GM23248 (cell line): ENCODE results near the gene ELOVL4.

Experiments
- EZH2 ChIP-seq: fragments of 200-600 bp; sonication (generic); IDR thresholded peaks from 2 replicates; pipeline ENCODE4 v1.6.1; 2018; ENCODE audit warnings: antibody characterized with exemption, mild to moderate bottlenecking; ENCODE audit not compliant: insufficient read depth, poor library complexity, severe bottlenecking
- EZH2phosphoT487 ChIP-seq: fragments of 200-600 bp; sonication (generic); IDR thresholded peaks from 2 replicates; pipeline ENCODE4 v1.6.1; 2018; ENCODE audit warnings: antibody characterized with exemption, moderate library complexity, mild to moderate bottlenecking, low read depth; ENCODE audit not compliant: insufficient read depth

DNA sequence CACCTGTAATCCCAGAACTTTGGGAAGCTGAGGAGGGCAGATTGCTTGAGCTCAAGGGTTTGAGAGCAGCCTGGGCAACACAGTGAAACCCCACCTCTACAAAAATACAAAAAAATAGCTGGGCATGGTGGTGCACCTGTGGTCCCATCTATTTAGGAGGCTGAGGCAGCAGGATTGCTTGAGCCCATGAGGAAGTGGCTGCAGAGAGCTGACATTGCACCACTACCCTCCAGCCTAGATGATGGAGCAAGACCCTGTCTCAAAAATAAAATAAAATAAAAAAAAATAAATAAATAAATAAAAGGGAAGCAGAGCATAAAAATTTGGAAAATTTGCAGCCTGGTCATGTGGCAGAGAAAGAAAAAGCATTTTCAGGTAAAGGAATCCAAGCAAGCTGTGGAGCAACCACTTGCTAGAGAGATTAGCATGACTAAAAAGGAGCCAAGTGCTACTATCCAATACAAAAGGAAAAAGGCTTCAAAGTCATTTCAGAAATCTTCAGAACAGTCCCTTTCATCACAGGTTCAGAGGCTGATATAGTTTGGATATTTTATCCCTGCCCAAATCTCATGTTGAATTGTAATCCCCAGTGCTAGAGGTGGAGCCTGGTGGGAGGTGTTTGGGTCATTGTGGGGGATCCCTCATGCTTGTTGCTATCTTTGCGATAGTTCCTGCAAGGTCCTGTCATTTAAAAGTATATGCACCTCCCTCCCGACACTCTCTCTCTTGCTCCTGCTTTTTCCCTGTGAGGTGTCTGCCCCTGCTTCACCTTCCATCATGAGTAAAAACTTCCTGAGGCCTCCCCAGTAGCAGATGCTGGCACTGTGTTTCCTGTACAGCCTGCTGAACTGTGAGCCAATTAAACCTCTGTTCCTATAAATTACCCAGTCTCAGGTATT is 45.9 kb upstream of the ELOVL4 start:
- TF ChIP-seq EZH2, result no peak
- no peak for TF ChIP-seq EZH2phosphoT487
